SK-N-SH treated with all-trans-retinoic acid at 6 μM for 48 hours (cell line): ENCODE data around the gene ZSWIM6.

Source experiments
- ARNTL ChIP-seq: fragments of 450-650 bp; formaldehyde crosslinking; IDR thresholded peaks from 2 replicates; pipeline ENCODE4 v1.5.0; 2020; ENCODE audit warnings: low read depth, mild to moderate bottlenecking, moderate library complexity, borderline replicate concordance
- CREB5 ChIP-seq: fragments of 250-450 bp; sonication (Bioruptor Pico); IDR thresholded peaks from 2 replicates; pipeline ENCODE4 v1.5.1; 2020; ENCODE audit warnings: low read depth, mild to moderate bottlenecking, moderate library complexity
- ESRRG ChIP-seq: fragments of 250-450 bp; sonication (Bioruptor Pico); IDR thresholded peaks from 2 replicates; pipeline ENCODE4 v1.6.1; 2021; ENCODE audit warnings: mild to moderate bottlenecking
- ISL1 ChIP-seq: fragments of 250-450 bp; sonication (Bioruptor Pico); IDR thresholded peaks from 2 replicates; pipeline ENCODE4 v2.1.2; 2022; ENCODE audit warnings: mild to moderate bottlenecking, moderate library complexity
- PATZ1 ChIP-seq: fragments of 250-450 bp; sonication (Bioruptor Pico); IDR thresholded peaks from 2 replicates; pipeline ENCODE4 v1.8.0; 2020; ENCODE audit warnings: mild to moderate bottlenecking, moderate library complexity, borderline replicate concordance
- POU6F1 ChIP-seq: fragments of 250-450 bp; sonication (Bioruptor Pico); IDR thresholded peaks from 2 replicates; pipeline ENCODE4 v1.8.0; 2021; ENCODE audit warnings: low read depth, mild to moderate bottlenecking, moderate library complexity, borderline replicate concordance
- SNAI2 ChIP-seq: fragments of 250-450 bp; sonication (Bioruptor Pico); IDR thresholded peaks from 2 replicates; pipeline ENCODE4 v1.5.0; 2020; ENCODE audit warnings: mild to moderate bottlenecking, moderate library complexity
- TCF4 ChIP-seq: fragments of 250-450 bp; sonication (Bioruptor Pico); IDR thresholded peaks from 2 replicates; pipeline ENCODE4 v1.8.0; 2021; ENCODE audit warnings: mild to moderate bottlenecking, moderate library complexity, borderline replicate concordance
- TOX ChIP-seq: fragments of 250-450 bp; sonication (Bioruptor Pico); IDR thresholded peaks from 2 replicates; pipeline ENCODE4 v1.8.0; 2021; ENCODE audit warnings: mild to moderate bottlenecking, moderate library complexity, borderline replicate concordance
- TSHZ2 ChIP-seq: fragments of 250-450 bp; sonication (Bioruptor Pico); IDR thresholded peaks from 2 replicates; pipeline ENCODE4 v1.5.0; 2020; ENCODE audit warnings: mild to moderate bottlenecking, moderate library complexity
- ZFP3 ChIP-seq: fragments of 250-450 bp; sonication (Bioruptor Pico); IDR thresholded peaks from 2 replicates; pipeline ENCODE4 v1.5.0; 2020; ENCODE audit warnings: mild to moderate bottlenecking, moderate library complexity
- ZFP30 ChIP-seq: fragments of 450-650 bp; formaldehyde crosslinking; IDR thresholded peaks from 2 replicates; pipeline ENCODE4 v1.5.0; 2022; ENCODE audit warnings: mild to moderate bottlenecking, moderate library complexity
- ZNF565 ChIP-seq: fragments of 450-650 bp; formaldehyde crosslinking; conservative IDR thresholded peaks from 2 replicates; pipeline ENCODE4 v1.5.0; 2020; ENCODE audit warnings: low read depth, mild to moderate bottlenecking, moderate library complexity
- ZNF8 ChIP-seq: fragments of 450-650 bp; formaldehyde crosslinking; IDR thresholded peaks from 2 replicates; pipeline ENCODE4 v1.5.0; 2020; ENCODE audit warnings: mild to moderate bottlenecking, moderate library complexity

- TF ChIP-seq ZNF565 (no peak), ARNTL (CRISPR knock-in tag) (no peak), PATZ1 (no peak), ZFP30 (CRISPR knock-in tag) (no peak), ZNF8 (CRISPR knock-in tag) (no peak), ZFP3 (CRISPR knock-in tag) (no peak), ISL1 (CRISPR knock-in tag) (no peak), CREB5 (CRISPR knock-in tag) (no peak), TOX (CRISPR knock-in tag) (no peak), TCF4 (no peak), TSHZ2 (CRISPR knock-in tag) (no peak), SNAI2 (CRISPR knock-in tag) (no peak), ESRRG (CRISPR knock-in tag) (no peak), POU6F1 (CRISPR knock-in tag) (no peak)
Observed at GRCh38 chr5:61523073-61523472, 191.0 kb downstream of the ZSWIM6 start.
